Testis (tissue), 2 donors: ENCODE measurements around the gene LPAR1.

Experiments used
- POLR2A ChIP-seq: fragments of 450-650 bp; IDR thresholded peaks from one replicate; pipeline ENCODE4 v1.6.1; 2017; ENCODE audit warnings: antibody characterized with exemption, mild to moderate bottlenecking, moderate library complexity
- TF ChIP-seq, protein P1 (sequence below), 3 experiments: fragments of 450-650 bp in 2 of 3; fragments of 200-600 bp in 1 of 3; sonication (generic) in 1 of 3; IDR thresholded peaks; one replicate each; pipeline ENCODE4 v1.5.1; 2016 to 2019; ENCODE audit warnings: antibody characterized with exemption in 3 of 3, mild to moderate bottlenecking in 2 of 3, moderate library complexity in 1 of 3

- TF ChIP-seq, protein P1, sequence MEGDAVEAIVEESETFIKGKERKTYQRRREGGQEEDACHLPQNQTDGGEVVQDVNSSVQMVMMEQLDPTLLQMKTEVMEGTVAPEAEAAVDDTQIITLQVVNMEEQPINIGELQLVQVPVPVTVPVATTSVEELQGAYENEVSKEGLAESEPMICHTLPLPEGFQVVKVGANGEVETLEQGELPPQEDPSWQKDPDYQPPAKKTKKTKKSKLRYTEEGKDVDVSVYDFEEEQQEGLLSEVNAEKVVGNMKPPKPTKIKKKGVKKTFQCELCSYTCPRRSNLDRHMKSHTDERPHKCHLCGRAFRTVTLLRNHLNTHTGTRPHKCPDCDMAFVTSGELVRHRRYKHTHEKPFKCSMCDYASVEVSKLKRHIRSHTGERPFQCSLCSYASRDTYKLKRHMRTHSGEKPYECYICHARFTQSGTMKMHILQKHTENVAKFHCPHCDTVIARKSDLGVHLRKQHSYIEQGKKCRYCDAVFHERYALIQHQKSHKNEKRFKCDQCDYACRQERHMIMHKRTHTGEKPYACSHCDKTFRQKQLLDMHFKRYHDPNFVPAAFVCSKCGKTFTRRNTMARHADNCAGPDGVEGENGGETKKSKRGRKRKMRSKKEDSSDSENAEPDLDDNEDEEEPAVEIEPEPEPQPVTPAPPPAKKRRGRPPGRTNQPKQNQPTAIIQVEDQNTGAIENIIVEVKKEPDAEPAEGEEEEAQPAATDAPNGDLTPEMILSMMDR (IDR thresholded peaks at IDR 0.05) = no peak
- no peak for TF ChIP-seq POLR2A
Measured at GRCh38 chr9:110932863-110933262, 105.4 kb downstream of the LPAR1 start.
